Activated T-cell treated with anti-CD3 and anti-CD28 coated beads, Interleukin-2, amount 50 U/mL, for 72 hours (primary cell): ENCODE results near the gene SLC37A4. TPM values are rescaled to one million over a fixed set of nuclear protein-coding genes. Genes with fewer than 3 reads are reported as not detected.
"Not testable (repeated sequence)": the region's sequence is repeated elsewhere in the genome, so short reads cannot be mapped to it uniquely, and the experiment has no call there.

Source experiments
- ATAC-seq, 2 donors: fragments of 150-1000 bp; cut with Tn5 transposase; replicated peaks in 1 of 2; 2 replicates each; pipeline ENCODE4 v1.10.0; 2021; ENCODE audit warnings: moderate library complexity in 2 of 2, mild to moderate bottlenecking in 1 of 2
- DNase-seq, 2 donors: peaks; one replicate each; pipeline ENCODE4 v3.0.0; 2021 to 2022; ENCODE audit warnings: mixed read lengths in 1 of 2
- H3K27ac Mint-ChIP-seq: one replicate; pipeline ENCODE4 v1.8.0; 2022; ENCODE audit warnings: mild to moderate bottlenecking, moderate library complexity, mixed read lengths
- H3K27me3 Mint-ChIP-seq: one replicate; pipeline ENCODE4 v1.8.0; 2022; ENCODE audit warnings: low read depth, mixed read lengths
- H3K36me3 Mint-ChIP-seq, 2 donors: one replicate each; pipeline ENCODE4 v1.8.0; 2022; ENCODE audit warnings: mixed read lengths in 2 of 2, mild to moderate bottlenecking in 1 of 2; ENCODE audit not compliant: insufficient read depth in 2 of 2
- H3K4me1 Mint-ChIP-seq: one replicate; pipeline ENCODE4 v1.8.0; 2022; ENCODE audit warnings: low read depth, mixed read lengths
- H3K4me3 Mint-ChIP-seq, 2 donors: one replicate each; pipeline ENCODE4 v1.8.0; 2022; ENCODE audit warnings: mild to moderate bottlenecking in 2 of 2, mixed read lengths in 2 of 2, moderate library complexity in 2 of 2
- H3K9me3 Mint-ChIP-seq, 2 donors: one replicate each; pipeline ENCODE4 v1.8.0; 2022; ENCODE audit warnings: mixed read lengths in 2 of 2
- total RNA-seq, 2 donors: library from RNA; stranded (reverse); gene quantifications; one replicate each; pipeline ENCODE4 v1.2.3, GENCODE V29; 2022

The SLC37A4 gene
- total RNA-seq, 2 donors from 2014 or later: 35.8 to 41.4 TPM

GRCh38 chr11:119000906-119001305 lies 29.8 kb downstream of the SLC37A4 start:
- ATAC-seq (no peak), DNase-seq (no peak)
- Mint-ChIP-seq H3K27me3 (no peaks in the 10 kb centered on the region), H3K4me3 (no peak overlapping the region), H3K27ac (peak overlapping the region; percentile 57), H3K36me3 (peaks cover 14 to 24% of the 10 kb centered on the region in 2 donors), H3K9me3 (no peaks in the 10 kb centered on the region), H3K4me1 (peaks cover 50% of the 10 kb centered on the region)

DNA sequence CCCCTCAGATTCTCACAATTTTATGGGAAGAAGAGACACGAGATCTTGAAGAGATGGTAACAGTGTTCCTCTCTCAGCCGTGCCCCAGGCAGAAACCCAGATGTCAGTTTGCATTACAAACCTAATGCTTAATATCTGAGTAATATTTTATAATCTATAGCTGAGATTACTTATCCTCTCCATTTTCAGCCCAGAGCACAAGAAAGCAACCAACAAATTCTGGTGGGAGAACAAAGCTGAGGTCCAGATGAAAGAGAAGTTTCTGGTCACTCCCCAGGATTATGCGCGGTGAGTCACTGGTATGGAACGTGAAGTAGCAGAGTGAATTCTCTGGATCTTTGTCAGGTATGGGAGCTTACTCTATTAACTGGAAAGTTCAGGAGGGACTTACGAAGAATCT lies 31.9 kb downstream of the SLC37A4 start:
- no peaks in the 10 kb centered on the region for H3K9me3 Mint-ChIP-seq
- DNase-seq: no peak
- ATAC-seq: no peak
- H3K27me3 Mint-ChIP-seq: no peaks in the 10 kb centered on the region
- H3K36me3 Mint-ChIP-seq: peaks cover 14 to 24% of the 10 kb centered on the region in 2 donors
- peak overlapping the region; percentile 94 to 100 for H3K4me3 Mint-ChIP-seq
- peak overlapping the region; percentile 95 for H3K27ac Mint-ChIP-seq
- peaks cover 48% of the 10 kb centered on the region for H3K4me1 Mint-ChIP-seq

DNA sequence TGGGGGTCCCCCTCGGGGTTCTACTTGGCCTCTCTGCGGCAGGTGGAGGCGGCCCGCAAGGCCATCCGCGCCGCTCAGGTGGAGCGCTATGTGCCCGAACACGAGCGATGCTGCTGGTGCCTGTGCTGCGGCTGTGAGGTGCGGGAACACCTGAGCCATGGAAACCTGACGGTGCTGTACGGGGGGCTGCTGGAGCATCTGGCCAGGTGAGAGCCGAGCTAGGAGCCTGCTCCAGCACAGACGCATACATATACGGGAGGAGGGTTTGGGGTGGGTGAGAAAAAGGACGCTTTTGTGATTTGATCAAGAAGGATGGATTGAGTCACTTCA lies 32.3 kb downstream of the SLC37A4 start:
- peak overlapping the region; percentile 94 to 100 for H3K4me3 Mint-ChIP-seq
- H3K4me1 Mint-ChIP-seq: peaks cover 48% of the 10 kb centered on the region
- no peaks in the 10 kb centered on the region for H3K27me3 Mint-ChIP-seq
- peaks cover 16 to 24% of the 10 kb centered on the region in 2 donors for H3K36me3 Mint-ChIP-seq
- ATAC-seq (no peak), DNase-seq (no peak)
- H3K9me3 Mint-ChIP-seq: no peaks in the 10 kb centered on the region
- H3K27ac Mint-ChIP-seq: peak overlapping the region; percentile 95

DNA sequence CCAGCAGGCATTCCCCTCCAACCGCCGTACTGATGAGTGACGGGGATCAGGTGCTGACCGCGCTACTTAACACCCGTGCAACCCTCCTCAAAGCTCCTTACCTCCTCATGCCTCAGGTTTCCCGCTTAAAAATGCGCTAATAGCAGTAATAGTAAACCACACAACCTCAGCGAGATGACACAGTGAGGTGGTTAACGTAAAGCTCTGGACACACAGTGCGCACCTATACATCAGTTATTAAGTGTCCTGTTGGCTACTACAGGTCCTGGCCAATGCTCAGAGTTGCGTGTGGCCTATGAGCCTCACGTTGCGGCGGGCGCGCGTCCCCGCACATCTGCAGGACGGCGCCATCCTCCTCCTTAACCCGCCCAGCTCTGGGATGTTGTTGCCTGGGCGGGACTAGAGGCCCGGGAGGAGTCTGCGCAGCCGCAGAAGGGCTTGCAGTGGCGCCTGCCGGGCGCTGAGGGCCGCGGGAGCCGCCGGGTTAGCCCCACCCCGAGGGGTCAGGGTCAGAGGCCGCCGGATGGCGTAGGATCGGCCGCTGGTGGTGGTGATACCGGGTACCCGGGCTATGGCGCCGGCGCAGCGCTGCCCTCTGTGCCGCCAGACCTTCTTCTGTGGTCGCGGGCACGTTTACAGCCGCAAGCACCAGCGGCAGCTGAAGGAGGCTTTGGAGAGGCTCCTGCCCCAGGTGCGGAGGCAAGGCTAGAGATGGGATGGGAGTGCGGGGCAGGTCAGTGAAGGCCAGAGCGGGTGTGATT lies 32.9 kb downstream of the SLC37A4 start, which contains the start of gene CENATAC:
CENATAC (plus strand) TSS at position 512 of the 761 bp plus-strand sequence; CDS start at position 572, 60 bp downstream.
- Mint-ChIP-seq H3K4me1 (peaks cover 48% of the 10 kb centered on the region), H3K9me3 (no peaks in the 10 kb centered on the region), H3K27me3 (no peaks in the 10 kb centered on the region), H3K27ac (peak within 1 kb of the TSS; percentile 95), H3K36me3 (peaks cover 12 to 24% of the 10 kb centered on the region in 2 donors), H3K4me3 (peak within 1 kb of the TSS; percentile 94 to 100)
- peak; percentile 98 to 99 for DNase-seq
- peak; percentile 93 to 96 for ATAC-seq

GRCh38 chr11:118996926-118997626 lies 33.6 kb downstream of the SLC37A4 start:
- Mint-ChIP-seq H3K36me3 (peaks cover 12 to 24% of the 10 kb centered on the region in 2 donors), H3K9me3 (no peaks in the 10 kb centered on the region), H3K27me3 (no peaks in the 10 kb centered on the region), H3K4me1 (peaks cover 48% of the 10 kb centered on the region), H3K4me3 (peak overlapping the region; percentile 94 to 100), H3K27ac (peak overlapping the region; percentile 95)
- peak; percentile 60 to 62 for DNase-seq
- ATAC-seq: peak; percentile 32 to 48

GRCh38 chr11:118991486-118992038 lies 39.1 kb downstream of the SLC37A4 start:
- DNase-seq, H3K27ac Mint-ChIP-seq, H3K36me3 Mint-ChIP-seq, H3K4me1 Mint-ChIP-seq, H3K9me3 Mint-ChIP-seq, H3K4me3 Mint-ChIP-seq, H3K27me3 Mint-ChIP-seq, ATAC-seq: not testable (repeated sequence)

- DNase-seq: no peak
- H3K36me3 Mint-ChIP-seq: peaks cover 0 to 3% of the 10 kb centered on the region in 2 donors
- no peaks in the 10 kb centered on the region for H3K9me3 Mint-ChIP-seq
- no peaks in the 10 kb centered on the region for H3K27me3 Mint-ChIP-seq
- no peaks in the 10 kb centered on the region for H3K4me1 Mint-ChIP-seq
- no peak for ATAC-seq
- no peak overlapping the region for H3K4me3 Mint-ChIP-seq
- no peak overlapping the region for H3K27ac Mint-ChIP-seq
These were observed 42.4 kb downstream of the SLC37A4 start for GRCh38 chr11:118988280-118988679.

GRCh38 chr11:118984825-118985224 lies 45.9 kb downstream of the SLC37A4 start:
- no peaks in the 10 kb centered on the region for H3K27me3 Mint-ChIP-seq
- H3K4me1 Mint-ChIP-seq: no peaks in the 10 kb centered on the region
- DNase-seq (no peak), ATAC-seq (no peak)
- no peaks in the 10 kb centered on the region for H3K9me3 Mint-ChIP-seq
- H3K36me3 Mint-ChIP-seq: no peaks in the 10 kb centered on the region
- H3K27ac Mint-ChIP-seq: no peak overlapping the region
- H3K4me3 Mint-ChIP-seq: no peak overlapping the region

GRCh38 chr11:118984337-118984736 lies 46.3 kb downstream of the SLC37A4 start:
- not testable (repeated sequence) for DNase-seq, H3K4me3 Mint-ChIP-seq, H3K36me3 Mint-ChIP-seq, H3K9me3 Mint-ChIP-seq, H3K27ac Mint-ChIP-seq, ATAC-seq, H3K27me3 Mint-ChIP-seq, H3K4me1 Mint-ChIP-seq

- H3K4me3 Mint-ChIP-seq: no peak overlapping the region
- DNase-seq: no peak
- H3K27me3 Mint-ChIP-seq: peaks cover 4% of the 10 kb centered on the region
These were observed 50.3 kb downstream of the SLC37A4 start for GRCh38 chr11:118980191-118980881.

GRCh38 chr11:118979434-118979833 lies 51.2 kb downstream of the SLC37A4 start:
- H3K4me1 Mint-ChIP-seq: no peaks in the 10 kb centered on the region
- DNase-seq (no peak), ATAC-seq (no peak)
- H3K27ac Mint-ChIP-seq: no peak overlapping the region
- no peaks in the 10 kb centered on the region for H3K9me3 Mint-ChIP-seq
- H3K36me3 Mint-ChIP-seq: no peaks in the 10 kb centered on the region
- no peak overlapping the region for H3K4me3 Mint-ChIP-seq
- peaks cover 14% of the 10 kb centered on the region for H3K27me3 Mint-ChIP-seq

More at GRCh38 chr11:118980191-118980881, 50.3 kb downstream of the SLC37A4 start:
- Mint-ChIP-seq H3K27ac (no peak overlapping the region), H3K4me1 (no peaks in the 10 kb centered on the region), H3K9me3 (no peaks in the 10 kb centered on the region), H3K36me3 (no peaks in the 10 kb centered on the region)
- no peak for ATAC-seq

- DNase-seq: no peak
- H3K4me3 Mint-ChIP-seq: no peak overlapping the region
- H3K36me3 Mint-ChIP-seq: no peaks in the 10 kb centered on the region
- no peaks in the 10 kb centered on the region for H3K9me3 Mint-ChIP-seq
- peaks cover 19% of the 10 kb centered on the region for H3K27me3 Mint-ChIP-seq
- H3K27ac Mint-ChIP-seq: no peak overlapping the region
- H3K4me1 Mint-ChIP-seq: no peaks in the 10 kb centered on the region
- no peak for ATAC-seq
These were observed 54.6 kb downstream of the SLC37A4 start for GRCh38 chr11:118975771-118976709.
